Activated naive CD8-positive, alpha-beta T cell treated with anti-CD3 and anti-CD28 coated beads, Interleukin-2, amount 10 ng/mL, durations not matched to agents 7 days and 5 days (primary cell): ENCODE measurements around the gene LPAR1. TPM values are rescaled to one million over a fixed set of nuclear protein-coding genes. Genes with fewer than 3 reads are reported as not detected.

Experiments
- ATAC-seq: fragments of 150-1000 bp; cut with Tn5 transposase; one replicate; pipeline ENCODE4 v1.10.0; 2021; ENCODE audit warnings: low read depth, moderate library complexity
- POLR2A ChIA-PET: fragments of 350-600 bp; sonication (Branson Sonifier 250); formaldehyde crosslinking; loops from one replicate; lab custom pipeline; 2021; ENCODE audit warnings: antibody characterized with exemption; lab: Charles Lee
- DNase-seq: peaks from one replicate; pipeline ENCODE4 v3.0.0; 2021
- H3K27ac Mint-ChIP-seq: one replicate; pipeline ENCODE4 v1.8.0; 2022; ENCODE audit warnings: mild to moderate bottlenecking, mixed read lengths
- H3K27me3 Mint-ChIP-seq: one replicate; pipeline ENCODE4 v1.8.0; 2022; ENCODE audit warnings: mild to moderate bottlenecking, moderate library complexity, mixed read lengths
- H3K36me3 Mint-ChIP-seq: one replicate; pipeline ENCODE4 v1.8.0; 2021; ENCODE audit warnings: mild to moderate bottlenecking, mixed read lengths
- H3K4me1 Mint-ChIP-seq: one replicate; pipeline ENCODE4 v1.8.0; 2021; ENCODE audit warnings: mixed read lengths
- H3K4me3 Mint-ChIP-seq: one replicate; pipeline ENCODE4 v1.8.0; 2022; ENCODE audit warnings: mild to moderate bottlenecking, moderate library complexity, mixed read lengths
- H3K9me3 Mint-ChIP-seq: one replicate; pipeline ENCODE4 v1.8.0; 2021; ENCODE audit warnings: mixed read lengths
- total RNA-seq, 2 experiments: library from RNA; stranded (reverse); gene quantifications; one replicate each; pipeline ENCODE4 v1.2.3, GENCODE V29; 2021

The LPAR1 gene
- total RNA-seq, 2 experiments from 2014 or later, result 0.14 TPM; not detected in 1

DNA sequence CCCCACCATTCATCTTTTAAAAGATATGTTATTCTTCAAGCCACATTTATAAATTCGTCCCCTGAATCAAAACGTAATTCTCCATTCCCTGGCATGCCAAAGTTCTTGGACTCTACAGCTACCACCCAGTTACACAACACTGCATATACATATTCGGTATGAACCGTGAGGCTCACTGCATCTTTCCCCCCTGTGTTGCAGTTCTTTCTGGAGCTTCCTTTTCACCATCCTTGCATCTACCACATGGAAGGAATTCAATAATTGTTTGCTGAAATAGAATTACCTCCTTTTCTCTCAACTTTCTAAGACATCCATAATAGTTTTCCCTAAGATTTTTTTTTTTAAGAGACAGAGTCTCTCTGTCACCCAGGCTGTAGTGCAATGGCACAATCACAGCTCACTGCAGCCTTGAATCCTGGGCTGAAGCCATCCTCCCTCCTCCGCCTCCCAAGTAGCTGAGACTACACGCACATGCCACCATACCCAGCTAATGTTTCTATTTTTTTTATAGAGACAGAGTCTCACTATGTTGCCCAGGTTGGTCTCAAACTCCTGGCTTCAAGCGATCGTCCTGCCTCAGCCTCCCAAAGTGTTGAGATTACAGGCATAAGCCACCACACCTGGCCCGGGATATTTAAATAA, 3.3 kb downstream of the LPAR1 start:
- no peak overlapping the region for H3K27ac Mint-ChIP-seq
- peaks cover 11% of the 10 kb centered on the region for H3K4me1 Mint-ChIP-seq
- POLR2A ChIA-PET, result no interaction called here
- no peak for DNase-seq
- H3K36me3 Mint-ChIP-seq, result no peaks in the 10 kb centered on the region
- no peak for ATAC-seq
- no peaks in the 10 kb centered on the region for H3K9me3 Mint-ChIP-seq
- no peak overlapping the region for H3K4me3 Mint-ChIP-seq
- H3K27me3 Mint-ChIP-seq, result peaks cover 41% of the 10 kb centered on the region

DNA sequence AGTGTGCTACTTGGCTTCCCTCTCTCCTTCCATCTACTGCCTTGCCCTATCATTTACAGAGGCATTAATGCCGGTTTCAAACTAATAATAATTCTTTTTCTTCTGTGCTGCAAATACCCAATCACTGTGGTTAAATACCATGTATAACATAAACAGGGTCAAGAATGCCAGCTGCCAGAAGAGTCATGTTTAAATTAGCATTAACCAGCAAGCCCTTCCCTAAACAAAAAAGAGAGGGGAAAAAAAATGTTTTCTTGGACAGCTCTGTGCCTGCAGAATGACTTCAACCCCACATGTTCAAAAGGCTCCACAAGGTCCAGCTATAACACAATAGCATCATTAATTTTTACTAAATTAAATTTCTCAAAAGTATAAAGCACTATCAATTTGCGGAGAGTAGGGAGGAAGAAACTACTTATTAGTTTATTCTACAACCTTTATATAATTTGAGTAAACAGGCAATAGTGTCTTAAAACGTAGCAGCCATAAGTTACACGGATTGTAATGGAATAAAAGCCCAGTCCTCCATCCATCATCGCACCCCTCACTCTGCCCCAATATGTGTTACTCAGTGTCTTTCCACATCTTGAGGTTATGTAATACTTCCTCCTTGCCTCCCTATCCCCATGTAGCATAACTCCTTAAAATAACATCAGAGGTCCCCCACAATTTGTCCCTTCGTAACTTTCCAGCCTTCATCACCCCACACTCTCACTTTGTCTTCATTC, 3.9 kb downstream of the LPAR1 start:
- peaks cover 36% of the 10 kb centered on the region for H3K27me3 Mint-ChIP-seq
- no peak overlapping the region for H3K27ac Mint-ChIP-seq
- H3K4me3 Mint-ChIP-seq, result no peak overlapping the region
- POLR2A ChIA-PET, result no interaction called here
- DNase-seq, result no peak
- H3K4me1 Mint-ChIP-seq, result peaks cover 12% of the 10 kb centered on the region
- no peaks in the 10 kb centered on the region for H3K36me3 Mint-ChIP-seq
- H3K9me3 Mint-ChIP-seq, result no peaks in the 10 kb centered on the region
- no peak for ATAC-seq

DNA sequence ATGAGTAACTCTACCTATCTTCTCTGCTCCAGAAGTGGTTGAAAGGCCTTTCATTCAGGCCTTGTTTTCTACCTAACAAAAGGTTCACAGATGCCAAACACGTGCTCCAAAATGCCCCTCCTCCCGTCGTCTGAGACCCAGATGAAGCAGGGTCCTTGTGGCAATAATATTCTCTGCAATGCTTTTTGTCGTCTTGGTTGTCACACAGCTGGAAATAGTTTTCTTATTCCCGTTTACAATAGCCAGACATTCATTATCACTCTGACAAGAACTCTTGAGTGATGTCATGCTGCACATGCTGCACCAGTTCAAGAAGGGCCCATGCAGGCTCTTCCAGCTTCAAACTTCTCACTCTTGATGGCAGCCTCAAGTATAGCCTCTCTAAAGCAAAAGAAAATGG, 7.8 kb downstream of the LPAR1 start:
- POLR2A ChIA-PET, result no interaction called here
- no peak overlapping the region for H3K4me3 Mint-ChIP-seq
- DNase-seq, result no peak
- H3K9me3 Mint-ChIP-seq, result peaks cover under 1% of the 10 kb centered on the region
- peaks cover 10% of the 10 kb centered on the region for H3K27me3 Mint-ChIP-seq
- no peak overlapping the region for H3K27ac Mint-ChIP-seq
- no peak for ATAC-seq
- H3K4me1 Mint-ChIP-seq, result peaks cover 6% of the 10 kb centered on the region
- H3K36me3 Mint-ChIP-seq, result no peaks in the 10 kb centered on the region

DNA sequence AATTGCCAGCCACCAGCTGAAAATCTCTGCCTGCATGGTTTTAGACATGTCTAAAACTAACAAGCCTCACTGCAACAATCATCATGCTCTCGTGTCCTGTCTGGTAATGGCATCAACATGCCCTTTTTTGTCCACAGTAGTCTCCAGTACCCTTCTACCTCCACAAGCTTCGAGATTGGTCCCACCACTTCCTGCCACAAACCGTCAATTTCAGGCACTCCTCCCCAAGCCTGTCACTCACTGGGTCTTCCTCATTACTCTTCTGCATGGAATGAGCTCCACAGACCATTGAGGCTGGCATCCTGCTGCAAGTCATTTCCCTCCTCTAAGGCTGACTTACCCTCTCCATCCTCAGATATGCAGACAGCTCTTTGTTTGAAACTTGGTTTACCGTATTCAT, 9.0 kb downstream of the LPAR1 start:
- Mint-ChIP-seq H3K9me3 (peaks cover 6% of the 10 kb centered on the region), H3K4me1 (peaks cover 6% of the 10 kb centered on the region), H3K4me3 (peak overlapping the region; percentile 9), H3K36me3 (no peaks in the 10 kb centered on the region), H3K27me3 (peaks cover 2% of the 10 kb centered on the region), H3K27ac (no peak overlapping the region)
- no peak for DNase-seq
- POLR2A ChIA-PET, result no interaction called here
- ATAC-seq, result peak; percentile 30

DNA sequence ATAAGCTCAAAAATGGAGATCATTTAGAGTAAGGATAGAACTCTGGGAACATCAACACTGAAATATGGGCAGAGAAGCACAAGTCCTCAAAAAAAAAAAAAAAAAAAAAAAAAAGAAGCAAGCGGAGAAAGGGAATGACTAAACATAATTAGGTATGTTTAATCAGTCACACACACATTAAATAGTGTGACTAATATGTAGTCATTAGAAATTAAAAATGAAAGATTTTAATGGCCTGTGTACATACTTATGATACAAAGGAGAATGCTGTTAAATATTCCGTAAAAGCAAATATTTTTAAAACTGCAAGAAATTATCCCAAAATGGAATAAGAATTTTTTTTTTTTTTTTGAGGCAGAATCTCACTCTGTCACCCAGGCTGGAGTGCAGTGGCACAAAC, 10.5 kb downstream of the LPAR1 start:
- no peak overlapping the region for H3K27ac Mint-ChIP-seq
- H3K4me1 Mint-ChIP-seq, result peaks cover 6% of the 10 kb centered on the region
- ATAC-seq, result no peak
- H3K4me3 Mint-ChIP-seq, result no peak overlapping the region
- DNase-seq, result no peak
- H3K9me3 Mint-ChIP-seq, result peaks cover 9% of the 10 kb centered on the region
- peaks cover 2% of the 10 kb centered on the region for H3K27me3 Mint-ChIP-seq
- POLR2A ChIA-PET, result no interaction called here
- H3K36me3 Mint-ChIP-seq, result no peaks in the 10 kb centered on the region

DNA sequence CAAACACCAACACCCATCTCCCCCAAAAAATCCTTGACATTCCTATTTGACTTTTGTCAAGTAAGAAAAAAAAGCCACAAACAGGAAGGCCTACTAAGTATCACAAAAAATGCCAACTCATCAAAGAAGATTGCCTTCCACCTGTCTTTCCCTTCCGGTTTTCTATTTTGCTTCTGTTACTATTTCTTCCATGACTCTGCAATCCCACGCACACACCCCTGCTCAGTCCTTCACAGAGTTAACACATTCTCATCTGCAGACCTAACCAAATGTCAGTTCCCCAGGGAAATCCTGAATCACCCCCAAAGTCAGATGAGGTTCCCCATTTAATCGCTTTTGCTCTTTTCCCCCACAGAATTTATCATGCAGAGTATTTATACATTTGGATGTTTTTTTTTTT, 15.1 kb downstream of the LPAR1 start:
- DNase-seq, result no peak
- Mint-ChIP-seq H3K36me3 (no peaks in the 10 kb centered on the region), H3K4me3 (no peak overlapping the region), H3K9me3 (peaks cover 9% of the 10 kb centered on the region), H3K4me1 (no peaks in the 10 kb centered on the region), H3K27me3 (no peaks in the 10 kb centered on the region), H3K27ac (no peak overlapping the region)
- ATAC-seq, result no peak
- POLR2A ChIA-PET, result no interaction called here

DNA sequence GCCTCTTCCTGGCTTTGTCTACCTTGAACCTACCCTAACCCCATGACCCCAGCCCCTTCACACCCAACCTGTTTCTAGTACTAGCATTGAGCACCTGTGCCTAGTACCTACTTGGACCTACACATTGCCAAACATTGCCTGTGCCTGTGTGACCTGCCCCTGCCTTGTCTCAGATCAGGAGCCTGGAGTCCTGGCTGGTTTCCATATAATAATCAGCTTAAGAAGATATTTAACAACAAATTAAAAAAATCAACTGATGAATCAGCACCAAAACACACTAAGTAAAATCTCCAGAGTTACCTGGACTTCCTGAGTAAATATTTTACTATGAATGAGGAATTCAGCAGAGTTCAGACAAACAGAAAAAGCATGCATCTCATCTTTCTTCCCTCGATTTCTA, 17.7 kb downstream of the LPAR1 start:
- Mint-ChIP-seq H3K9me3 (peaks cover 9% of the 10 kb centered on the region), H3K36me3 (no peaks in the 10 kb centered on the region), H3K4me3 (no peak overlapping the region), H3K27ac (no peak overlapping the region), H3K27me3 (no peaks in the 10 kb centered on the region), H3K4me1 (no peaks in the 10 kb centered on the region)
- ATAC-seq, result no peak
- DNase-seq, result no peak
- POLR2A ChIA-PET, result no interaction called here

DNA sequence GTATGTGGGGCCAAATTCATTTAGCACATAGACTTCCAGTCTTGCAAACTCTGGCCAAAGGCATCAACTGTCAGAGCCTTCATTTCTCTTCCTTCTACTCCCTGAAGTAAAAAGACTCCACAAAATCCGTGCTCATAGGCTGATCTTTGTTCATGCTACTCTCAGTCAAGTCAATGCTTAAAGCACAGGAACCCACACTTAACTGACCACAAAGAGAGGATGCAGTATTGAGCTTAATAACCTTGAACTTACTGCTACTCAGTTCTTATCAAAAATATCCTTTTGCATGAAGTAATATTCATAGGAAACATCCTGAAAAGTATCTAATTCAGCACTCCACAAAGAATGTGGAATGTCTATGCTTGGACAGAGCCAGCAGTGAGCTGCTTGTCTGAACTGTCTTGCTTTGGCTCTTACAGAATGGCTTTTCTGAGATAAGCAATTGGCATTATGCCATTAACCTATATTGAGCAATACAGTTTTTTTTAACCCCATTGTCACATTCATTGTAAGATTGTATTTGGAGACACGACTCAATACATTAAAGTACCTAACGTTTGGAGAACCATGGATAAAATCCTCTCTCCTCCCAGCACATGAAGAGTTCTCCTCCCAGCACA, 21.7 kb downstream of the LPAR1 start:
- Mint-ChIP-seq H3K27ac (no peak overlapping the region), H3K27me3 (no peaks in the 10 kb centered on the region), H3K36me3 (no peaks in the 10 kb centered on the region), H3K4me3 (no peak overlapping the region), H3K9me3 (no peaks in the 10 kb centered on the region), H3K4me1 (no peaks in the 10 kb centered on the region)
- DNase-seq (no peak), ATAC-seq (no peak)
- POLR2A ChIA-PET, result no interaction called here

DNA sequence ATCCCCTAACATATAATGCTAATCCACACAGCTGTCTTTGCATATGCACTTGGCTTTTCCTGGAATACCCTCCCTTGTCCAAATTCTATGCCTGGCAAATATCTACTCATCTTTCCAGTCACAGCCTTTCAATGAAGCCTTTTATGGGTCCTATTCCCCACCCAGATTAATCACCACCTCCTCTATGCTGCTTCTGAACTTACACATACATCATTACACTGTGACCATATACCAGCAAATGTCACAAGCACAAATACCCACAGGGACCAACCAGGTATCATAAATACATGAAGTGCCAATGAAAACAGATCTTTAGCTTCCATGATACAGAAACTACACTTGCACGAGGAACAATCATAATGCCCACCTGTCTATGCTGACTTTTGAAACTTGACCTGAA, 22.3 kb downstream of the LPAR1 start:
- Mint-ChIP-seq H3K27ac (no peak overlapping the region), H3K4me1 (no peaks in the 10 kb centered on the region), H3K27me3 (no peaks in the 10 kb centered on the region), H3K9me3 (no peaks in the 10 kb centered on the region), H3K4me3 (no peak overlapping the region), H3K36me3 (no peaks in the 10 kb centered on the region)
- POLR2A ChIA-PET, result no interaction called here
- DNase-seq, result no peak
- no peak for ATAC-seq

DNA sequence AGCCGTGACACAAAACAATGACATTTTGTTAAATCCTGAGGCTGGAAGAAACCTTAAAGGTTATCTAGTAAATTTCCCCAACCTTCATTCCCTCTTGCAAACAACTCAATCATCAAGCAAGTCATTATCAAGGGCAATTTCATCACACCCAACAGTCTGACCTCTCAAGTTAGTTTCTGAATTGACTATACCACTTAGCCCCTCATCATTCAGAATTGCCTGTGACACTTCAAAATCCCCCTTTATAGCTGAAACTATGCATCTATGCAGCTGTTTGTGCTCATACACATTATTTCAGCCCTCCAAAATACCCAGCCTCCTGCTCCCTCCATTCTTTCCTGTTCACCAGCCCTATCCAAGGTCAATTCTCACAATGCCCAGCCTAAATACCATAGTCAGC, 24.6 kb downstream of the LPAR1 start:
- H3K36me3 Mint-ChIP-seq, result no peaks in the 10 kb centered on the region
- POLR2A ChIA-PET, result no interaction called here

DNA sequence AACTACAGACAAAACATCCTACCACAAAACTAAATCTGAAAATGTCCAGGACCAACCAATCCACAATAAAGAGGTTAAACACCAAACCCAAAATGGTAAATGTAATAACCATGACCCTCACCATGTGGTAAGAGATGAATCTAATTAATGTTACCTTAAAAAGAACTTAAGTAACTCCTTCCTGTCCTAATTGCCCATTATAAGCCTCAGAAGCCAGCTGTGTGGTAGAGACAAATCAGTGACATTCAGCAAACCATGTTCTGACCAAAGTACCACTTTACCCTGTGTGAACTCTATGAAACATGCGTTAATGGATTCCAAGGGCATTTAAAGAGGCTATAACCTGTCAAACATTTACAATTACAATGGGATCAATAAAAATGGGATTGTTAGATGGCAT, 25.0 kb downstream of the LPAR1 start:
- H3K27ac Mint-ChIP-seq, result no peak overlapping the region
- no peaks in the 10 kb centered on the region for H3K27me3 Mint-ChIP-seq
- H3K4me3 Mint-ChIP-seq, result no peak overlapping the region
- no peaks in the 10 kb centered on the region for H3K36me3 Mint-ChIP-seq
- no peaks in the 10 kb centered on the region for H3K9me3 Mint-ChIP-seq
- DNase-seq, result no peak
- H3K4me1 Mint-ChIP-seq, result no peaks in the 10 kb centered on the region
- no peak for ATAC-seq
- POLR2A ChIA-PET, result no interaction called here

More for the DNA sequence above, 24.6 kb downstream of the LPAR1 start:
- Mint-ChIP-seq H3K27me3 (no peaks in the 10 kb centered on the region), H3K9me3 (no peaks in the 10 kb centered on the region), H3K4me3 (no peak overlapping the region), H3K27ac (no peak overlapping the region), H3K4me1 (no peaks in the 10 kb centered on the region)
- ATAC-seq (no peak), DNase-seq (no peak)

DNA sequence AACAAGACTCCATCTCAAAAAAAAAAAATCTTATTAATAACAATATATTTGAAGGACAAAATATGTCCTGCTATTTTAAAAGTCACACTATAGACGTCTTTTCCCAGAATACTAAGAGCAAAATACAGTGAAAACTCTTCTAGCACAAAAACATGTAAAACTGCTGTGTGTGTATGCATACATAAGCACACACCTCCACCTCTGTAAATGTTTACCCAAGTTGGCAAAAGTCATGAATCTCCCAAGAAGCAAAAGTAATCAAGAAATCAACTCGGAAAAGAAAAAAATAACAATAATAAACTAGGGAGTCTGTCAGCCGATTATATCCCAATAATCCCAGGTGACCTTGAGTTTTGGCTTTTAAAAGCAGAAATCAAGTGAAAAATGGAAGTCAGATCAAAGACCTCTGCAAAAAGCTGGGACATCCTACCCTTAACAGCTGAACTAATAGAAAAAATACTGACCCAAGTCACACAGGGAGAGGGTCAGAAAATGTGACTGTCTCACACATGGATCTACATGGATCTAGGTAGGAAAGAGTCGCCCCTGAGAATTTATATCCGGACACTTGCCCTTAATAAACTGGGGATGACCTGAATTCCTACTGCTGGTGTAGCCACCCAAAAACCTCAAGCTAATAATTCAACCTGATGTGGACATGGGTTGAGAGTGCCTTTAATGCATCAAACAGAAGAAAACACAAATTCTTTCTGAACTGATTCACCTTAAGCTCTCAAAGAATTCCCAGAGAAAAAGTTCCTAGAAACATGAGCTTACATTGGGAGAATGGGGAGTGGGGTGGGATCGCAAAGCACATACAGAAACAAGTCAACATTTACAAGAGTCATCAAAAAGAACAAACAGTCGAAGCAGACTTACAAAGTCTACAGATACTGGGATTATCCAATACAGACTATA, 29.9 kb downstream of the LPAR1 start:
- Mint-ChIP-seq H3K4me1 (no peaks in the 10 kb centered on the region), H3K9me3 (no peaks in the 10 kb centered on the region), H3K27me3 (peaks cover 2% of the 10 kb centered on the region), H3K4me3 (no peak overlapping the region), H3K36me3 (no peaks in the 10 kb centered on the region), H3K27ac (no peak overlapping the region)
- DNase-seq (no peak), ATAC-seq (no peak)
- POLR2A ChIA-PET, result no interaction called here

DNA sequence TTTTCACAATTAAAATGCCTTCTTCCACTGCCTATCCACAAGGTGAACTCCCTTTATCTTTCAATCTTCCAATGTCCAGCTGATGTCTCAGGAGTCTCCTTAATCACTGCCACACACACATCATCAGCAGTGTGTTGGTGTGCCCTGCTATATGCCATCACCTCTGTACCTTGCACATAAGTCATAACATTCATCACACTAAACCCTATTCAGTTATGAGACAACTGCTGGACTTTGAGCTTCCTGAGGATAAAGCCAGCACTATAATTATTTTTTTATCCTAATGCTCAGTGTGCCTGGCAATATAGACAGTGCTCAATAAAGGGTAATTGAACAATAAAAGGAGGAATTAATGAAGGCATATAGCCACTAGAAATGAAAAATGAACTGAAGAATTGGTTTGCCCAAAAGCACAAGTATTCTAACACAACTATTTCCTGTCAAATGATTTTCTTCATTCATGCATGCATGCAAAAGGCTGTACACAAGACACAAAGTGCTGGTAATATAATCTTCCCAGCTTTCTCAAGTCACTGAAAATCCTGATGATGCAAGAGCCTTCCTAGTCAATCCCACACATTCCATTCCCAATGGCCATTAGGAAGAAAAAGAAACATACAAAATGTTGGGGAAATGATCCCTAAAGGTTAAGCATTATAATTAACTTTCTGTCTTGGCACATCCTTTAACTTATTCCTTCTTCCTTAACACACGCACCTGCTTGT, 32.4 kb downstream of the LPAR1 start:
- POLR2A ChIA-PET, result no interaction called here
- ATAC-seq (no peak), DNase-seq (no peak)
- H3K27me3 Mint-ChIP-seq, result peaks cover 2% of the 10 kb centered on the region
- no peak overlapping the region for H3K27ac Mint-ChIP-seq
- no peaks in the 10 kb centered on the region for H3K36me3 Mint-ChIP-seq
- H3K9me3 Mint-ChIP-seq, result no peaks in the 10 kb centered on the region
- no peak overlapping the region for H3K4me3 Mint-ChIP-seq
- H3K4me1 Mint-ChIP-seq, result no peaks in the 10 kb centered on the region
